Neuronal stem cell (in vitro differentiated cells): ENCODE data around the gene BMP6.

Experiments
- DNase-seq: peaks from one replicate; pipeline ENCODE4 v3.0.0-alpha.2; 2013; ENCODE audit warnings: low spot score
- H2AFZ ChIP-seq: one replicate; pipeline ENCODE4 v1.6.1; 2013; ENCODE audit warnings: mild to moderate bottlenecking, low read length, inconsistent platforms
- H2AK5ac ChIP-seq: 2 replicates; pipeline ENCODE4 v1.6.1; 2013; ENCODE audit warnings: low read depth, mild to moderate bottlenecking, inconsistent platforms, low read length, moderate library complexity, mixed read lengths
- H2BK120ac ChIP-seq: 2 replicates; pipeline ENCODE4 v1.6.1; 2013; ENCODE audit warnings: low read depth, mild to moderate bottlenecking, inconsistent platforms, low read length, moderate library complexity, mixed read lengths
- H2BK12ac ChIP-seq: one replicate; pipeline ENCODE4 v1.6.1; 2013; ENCODE audit warnings: low read length, inconsistent platforms
- H2BK15ac ChIP-seq: 2 replicates; pipeline ENCODE4 v1.6.1; 2013; ENCODE audit warnings: mild to moderate bottlenecking, low read length, inconsistent platforms, mixed read lengths
- H2BK5ac ChIP-seq: one replicate; pipeline ENCODE4 v1.6.1; 2013; ENCODE audit warnings: inconsistent platforms, mild to moderate bottlenecking, low read length, moderate library complexity
- H3K14ac ChIP-seq: one replicate; pipeline ENCODE4 v1.6.1; 2013; ENCODE audit warnings: low read length, inconsistent platforms
- H3K18ac ChIP-seq: 2 replicates; pipeline ENCODE4 v1.6.1; 2013; ENCODE audit warnings: low read length, inconsistent platforms
- H3K23ac ChIP-seq: 2 replicates; pipeline ENCODE4 v1.6.1; 2013; ENCODE audit warnings: low read depth, mild to moderate bottlenecking, mixed read lengths, low read length, inconsistent platforms; ENCODE audit not compliant: poor library complexity
- H3K27ac ChIP-seq: replicated peaks from 3 replicates; pipeline ENCODE4 v1.5.1; 2013; ENCODE audit warnings: low read length, inconsistent platforms
- H3K27me3 ChIP-seq, 3 experiments: 2 replicates each; pipeline ENCODE4 v1.6.1; 2013; ENCODE audit warnings: low read length in 3 of 3, mild to moderate bottlenecking in 2 of 3, inconsistent platforms in 1 of 3, low read depth in 1 of 3, mixed read lengths in 1 of 3, moderate library complexity in 1 of 3; ENCODE audit not compliant: control insufficient read depth in 3 of 3, insufficient read depth in 3 of 3
- H3K36me3 ChIP-seq, 2 donors: replicated peaks in 1 of 2; 2 replicates each; pipeline ENCODE4 v1.6.1; 2013; ENCODE audit warnings: low read length in 2 of 2; ENCODE audit not compliant: control insufficient read depth in 2 of 2, insufficient read depth in 2 of 2
- H3K4ac ChIP-seq: 2 replicates; pipeline ENCODE4 v1.6.1; 2013; ENCODE audit warnings: inconsistent platforms, mild to moderate bottlenecking, low read length, moderate library complexity
- H3K4me1 ChIP-seq, 2 donors: 1 replicate in 1 of 2; 2 replicates in 1 of 2; pipeline ENCODE4 v1.6.1; 2013; ENCODE audit warnings: low read length in 2 of 2, low read depth in 1 of 2; ENCODE audit not compliant: control insufficient read depth in 2 of 2, insufficient read depth in 1 of 2
- H3K4me2 ChIP-seq: one replicate; pipeline ENCODE4 v1.6.1; 2013; ENCODE audit warnings: mild to moderate bottlenecking, low read length, inconsistent platforms; ENCODE audit not compliant: insufficient read depth, poor library complexity, severe bottlenecking
- H3K4me3 ChIP-seq, 2 donors: 2 replicates each; pipeline ENCODE4 v1.5.1; 2013; ENCODE audit warnings: low read length in 2 of 2, mild to moderate bottlenecking in 2 of 2, inconsistent platforms in 1 of 2, moderate library complexity in 1 of 2
- H3K79me1 ChIP-seq: one replicate; pipeline ENCODE4 v1.6.1; 2013; ENCODE audit warnings: low read depth, mild to moderate bottlenecking, inconsistent platforms, low read length, moderate library complexity
- H3K9ac ChIP-seq: one replicate; pipeline ENCODE4 v1.6.1; 2013; ENCODE audit warnings: mild to moderate bottlenecking, low read depth, low read length, inconsistent platforms; ENCODE audit not compliant: poor library complexity
- H3K9me3 ChIP-seq, 2 donors: replicated peaks in 1 of 2; 2 replicates each; pipeline versions ENCODE3 to v1.6.1; 2013; ENCODE audit warnings: low read length in 2 of 2, mild to moderate bottlenecking in 2 of 2, inconsistent platforms in 1 of 2, low read depth in 1 of 2, mixed read lengths in 1 of 2, moderate library complexity in 1 of 2; ENCODE audit not compliant: control insufficient read depth in 2 of 2, insufficient read depth in 1 of 2
- H4K8ac ChIP-seq: one replicate; pipeline ENCODE4 v1.6.1; 2013; ENCODE audit warnings: low read depth, mild to moderate bottlenecking, inconsistent platforms, low read length, moderate library complexity
- H4K91ac ChIP-seq: one replicate; pipeline ENCODE4 v1.6.1; 2013; ENCODE audit warnings: low read length, low read depth, mild to moderate bottlenecking, inconsistent platforms; ENCODE audit not compliant: poor library complexity
- WGBS, 2 donors: extraction: QIAGEN DNeasy Blood & Tissue Kit; methylation state at CpG; one replicate each; pipeline ENCODE4 v1.1.7; 2013; ENCODE audit warnings: missing lambda C conversion rate in 2 of 2, mixed read lengths in 1 of 2; ENCODE audit not compliant: insufficient read length in 2 of 2, insufficient replicate concordance in 1 of 2; ENCODE audit errors: extremely low coverage in 2 of 2; 5-methylcytosine and 5-hydroxymethylcytosine counted together

Gene BMP6

DNA sequence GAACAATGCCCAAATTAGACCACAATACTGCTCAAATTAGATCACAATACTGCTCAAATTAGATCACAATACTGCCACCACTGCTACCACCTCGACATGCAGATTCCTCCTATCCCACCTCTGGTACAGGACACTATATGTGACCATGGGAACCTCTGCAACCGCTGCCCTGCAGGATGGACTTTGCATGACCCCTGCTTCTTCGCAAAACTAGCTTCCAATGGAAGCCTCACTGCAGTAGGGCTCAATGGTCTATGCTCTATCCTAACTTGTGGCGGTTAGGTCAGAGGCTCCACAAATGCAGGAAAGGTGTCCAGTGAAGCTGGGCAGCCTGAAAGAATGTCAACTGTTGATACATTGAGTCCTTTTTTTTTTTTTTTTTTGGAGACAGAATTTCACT, 192.5 kb downstream of the BMP6 start:
- no peak overlapping the region for H2AK5ac ChIP-seq
- H3K36me3 ChIP-seq: no peaks in the 10 kb centered on the region
- H2BK5ac ChIP-seq: no peak overlapping the region
- no peak overlapping the region for H4K8ac ChIP-seq
- H3K27me3 ChIP-seq: peaks cover 0 to 60% (median 0%) of the 10 kb centered on the region in 3 experiments
- no peak overlapping the region for H2BK15ac ChIP-seq
- no peak overlapping the region for H3K9ac ChIP-seq
- no CpG with 5 or more reads among the region's 4 CpGs for WGBS, 2 donors
- H4K91ac ChIP-seq: no peak overlapping the region
- no peak overlapping the region for H3K14ac ChIP-seq
- H3K4me1 ChIP-seq: peaks cover 0 to 4% of the 10 kb centered on the region in 2 donors
- H3K9me3 ChIP-seq: no peaks in the 10 kb centered on the region
- no peak for DNase-seq
- no peak overlapping the region for H3K18ac ChIP-seq
- H3K27ac ChIP-seq: no peak overlapping the region
- H3K23ac ChIP-seq: no peak overlapping the region
- H3K4me3 ChIP-seq: no peak overlapping the region
- H3K79me1 ChIP-seq: no peaks in the 10 kb centered on the region
- H2AFZ ChIP-seq: no peak overlapping the region
- no peak overlapping the region for H3K4me2 ChIP-seq
- H2BK12ac ChIP-seq: no peak overlapping the region
- no peak overlapping the region for H3K4ac ChIP-seq
- no peak overlapping the region for H2BK120ac ChIP-seq

DNA sequence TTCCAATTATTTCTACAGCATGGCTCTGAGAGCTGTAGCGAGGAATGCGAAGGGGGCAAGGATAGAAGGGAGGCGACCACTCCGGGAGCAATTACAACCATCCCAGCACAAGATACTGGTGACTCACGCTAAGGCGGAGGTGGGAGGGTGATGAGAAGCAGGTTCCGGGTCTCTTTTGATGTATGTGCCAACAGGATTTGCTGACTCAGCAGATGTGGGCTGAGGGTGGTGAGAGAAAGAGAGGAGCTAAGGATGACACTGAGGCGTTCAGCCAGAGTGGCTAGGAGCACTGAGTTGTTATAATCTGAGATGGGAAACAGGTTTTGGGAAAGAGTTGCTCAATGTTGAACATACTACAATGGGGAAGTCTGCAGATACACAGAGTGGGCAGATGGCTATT, 194.0 kb downstream of the BMP6 start:
- Histone ChIP-seq H3K4me3 (no peak overlapping the region), H4K8ac (no peak overlapping the region), H3K14ac (no peak overlapping the region), H2BK120ac (no peak overlapping the region), H3K4ac (no peak overlapping the region), H2AFZ (no peak overlapping the region), H3K18ac (no peak overlapping the region), H2AK5ac (peak overlapping the region; percentile 60), H3K36me3 (no peaks in the 10 kb centered on the region), H3K9ac (no peak overlapping the region), H3K9me3 (no peaks in the 10 kb centered on the region), H2BK12ac (no peak overlapping the region), H2BK15ac (no peak overlapping the region), H3K4me1 (peaks cover 0 to 4% of the 10 kb centered on the region in 2 donors), H3K4me2 (no peak overlapping the region), H4K91ac (no peak overlapping the region), H3K27me3 (peaks cover 0 to 49% (median 0%) of the 10 kb centered on the region in 3 experiments), H3K23ac (no peak overlapping the region), H3K79me1 (no peaks in the 10 kb centered on the region), H3K27ac (no peak overlapping the region), H2BK5ac (no peak overlapping the region)
- DNase-seq: no peak
- no CpG with 5 or more reads among the region's 8 CpGs for WGBS, 2 donors

DNA sequence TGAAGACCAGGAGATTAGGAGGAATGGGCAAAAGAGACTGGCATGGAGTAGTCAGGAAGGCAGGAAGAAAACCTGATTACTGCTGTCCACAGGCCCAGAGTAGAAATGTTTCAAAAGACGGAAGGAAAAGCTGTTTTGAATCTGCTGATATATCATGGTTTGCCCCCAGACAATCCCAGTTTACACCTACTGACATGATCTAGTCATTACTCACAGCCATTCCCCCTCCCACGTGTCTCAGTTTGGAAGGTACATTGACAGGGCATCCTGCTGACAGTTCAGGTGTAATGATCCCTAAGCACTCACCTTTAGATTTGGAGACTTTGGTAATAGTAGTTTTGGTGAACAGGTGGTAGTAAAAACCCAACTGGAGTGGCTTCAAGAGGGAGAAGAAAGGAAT, 194.5 kb downstream of the BMP6 start:
- Histone ChIP-seq H3K4me3 (no peak overlapping the region), H4K91ac (no peak overlapping the region), H3K14ac (no peak overlapping the region), H3K36me3 (no peaks in the 10 kb centered on the region), H3K27ac (no peak overlapping the region), H3K18ac (no peak overlapping the region), H3K4me2 (no peak overlapping the region), H2BK120ac (no peak overlapping the region), H2BK12ac (no peak overlapping the region), H3K27me3 (peaks cover 0 to 44% (median 0%) of the 10 kb centered on the region in 3 experiments), H3K4me1 (peaks cover 0 to 4% of the 10 kb centered on the region in 2 donors), H3K79me1 (no peaks in the 10 kb centered on the region), H2AFZ (no peak overlapping the region), H3K23ac (no peak overlapping the region), H2BK15ac (no peak overlapping the region), H3K9me3 (no peaks in the 10 kb centered on the region), H2BK5ac (no peak overlapping the region), H3K4ac (no peak overlapping the region), H2AK5ac (no peak overlapping the region), H3K9ac (no peak overlapping the region), H4K8ac (no peak overlapping the region)
- WGBS, 2 donors: no CpG with 5 or more reads among the region's 2 CpGs
- DNase-seq: no peak

DNA sequence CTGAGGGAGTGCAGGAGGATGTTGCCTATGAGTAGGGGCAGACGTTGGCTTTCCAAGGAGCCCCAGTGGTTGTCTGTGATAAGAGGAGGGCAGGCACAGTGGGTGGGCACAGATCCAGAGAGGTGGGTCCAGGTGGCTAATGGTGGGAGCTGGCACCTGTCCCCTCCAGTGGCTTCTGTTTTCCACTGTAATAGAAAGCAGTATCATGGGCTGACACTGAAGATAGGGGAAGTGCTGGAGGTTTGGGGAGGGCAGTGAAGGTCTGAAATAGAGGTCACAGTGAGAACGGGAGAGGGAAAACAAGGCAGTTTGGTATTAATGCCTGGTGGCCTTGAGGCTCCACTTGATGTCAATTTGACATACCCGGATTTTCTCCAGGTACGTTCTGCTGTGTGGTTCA, 195.1 kb downstream of the BMP6 start:
- H3K27me3 ChIP-seq: peaks cover 0 to 41% (median 0%) of the 10 kb centered on the region in 3 experiments
- no peaks in the 10 kb centered on the region for H3K79me1 ChIP-seq
- no peak overlapping the region for H3K27ac ChIP-seq
- no peak overlapping the region for H2BK5ac ChIP-seq
- no peak overlapping the region for H2BK15ac ChIP-seq
- H3K4me2 ChIP-seq: no peak overlapping the region
- H2BK12ac ChIP-seq: no peak overlapping the region
- H2BK120ac ChIP-seq: no peak overlapping the region
- peaks cover 0 to 4% of the 10 kb centered on the region in 2 donors for H3K4me1 ChIP-seq
- no peak overlapping the region for H4K8ac ChIP-seq
- H2AFZ ChIP-seq: no peak overlapping the region
- H4K91ac ChIP-seq: no peak overlapping the region
- peaks cover 3 to 5% of the 10 kb centered on the region in 2 donors for H3K9me3 ChIP-seq
- H3K18ac ChIP-seq: no peak overlapping the region
- no peaks in the 10 kb centered on the region for H3K36me3 ChIP-seq
- no CpG with 5 or more reads among the region's 4 CpGs for WGBS, 2 donors
- no peak overlapping the region for H3K14ac ChIP-seq
- DNase-seq: no peak
- no peak overlapping the region for H3K23ac ChIP-seq
- no peak overlapping the region for H3K4me3 ChIP-seq
- no peak overlapping the region for H3K4ac ChIP-seq
- H3K9ac ChIP-seq: no peak overlapping the region
- H2AK5ac ChIP-seq: no peak overlapping the region
